Right lobe of liver (tissue), 6 donors: ENCODE results near the gene DGLUCY. TPM values are rescaled to one million over a fixed set of nuclear protein-coding genes. Genes with fewer than 3 reads are reported as not detected.

Source experiments
- ATAC-seq, 4 donors: fragments of 200-7000 bp; cut with Tn5 transposase; one replicate each; pipeline ENCODE4 v1.9.1; 2020; ENCODE audit warnings: mild to moderate bottlenecking in 4 of 4, moderate library complexity in 4 of 4
- DNase-seq, 3 donors: peaks; one replicate each; pipeline ENCODE4 v3.0.0-alpha.2; 2020
- H3K27ac ChIP-seq, 3 donors: fragments of 200-600 bp; one replicate each; pipeline ENCODE4 v1.8.0; 2022
- H3K27me3 ChIP-seq, 2 donors: fragments of 200-600 bp; one replicate each; pipeline ENCODE4 v1.8.0; 2022
- H3K36me3 ChIP-seq, 4 donors: fragments of 200-600 bp; sonication (generic) in 1 of 4; one replicate each; pipeline versions ENCODE4 v1.5.1 to v1.8.0; 2017 to 2022; ENCODE audit warnings: control low read depth in 1 of 4
- H3K4me1 ChIP-seq, 4 donors: fragments of 200-600 bp; sonication (generic) in 1 of 4; one replicate each; pipeline versions ENCODE4 v1.5.1 to v1.8.0; 2017 to 2022; ENCODE audit warnings: control low read depth in 1 of 4
- H3K4me3 ChIP-seq, 3 donors: fragments of 200-600 bp; one replicate each; pipeline ENCODE4 v1.8.0; 2022
- H3K9me3 ChIP-seq, 4 donors: fragments of 200-600 bp; sonication (generic) in 1 of 4; one replicate each; pipeline versions ENCODE4 v1.5.1 to v1.8.0; 2017 to 2022; ENCODE audit warnings: control low read depth in 1 of 4
- POLR2A ChIP-seq: fragments of 450-650 bp; IDR thresholded peaks from one replicate; pipeline ENCODE4 v1.6.1; 2017; ENCODE audit warnings: antibody characterized with exemption, mild to moderate bottlenecking
- WGBS: methylation state at CpG from one replicate; pipeline ENCODE4 v1.1.6; 2018; ENCODE audit warnings: low coverage, low lambda C conversion rate; ENCODE audit not compliant: insufficient coverage; ENCODE audit errors: missing lambda C conversion rate; 5-methylcytosine and 5-hydroxymethylcytosine counted together
- intact Hi-C, 2 donors: fragments of 100-400 bp; cut with DNase I; formaldehyde crosslinking; loops; one replicate each; pipeline versions ENCODE4 v1.11.2 to v1.14.1; 2022
- total RNA-seq, 6 experiments: library from RNA; depleted of rRNA in 2 of 6; stranded (reverse); fragments of >200 nt in 2 of 6; fragmentation: NEBNext Ultra II Directional in 3 of 6; extraction: Animal tissue kit (Norgen Biotek cat#: 25700) in 3 of 6; gene quantifications; one replicate each; pipeline versions ENCODE4 v1.1.0 to v1.2.4, GENCODE V29; 2016 to 2023
- TF ChIP-seq, protein P1 (sequence below), 4 donors: fragments of 200-600 bp in 3 of 4; fragments of 450-650 bp in 1 of 4; IDR thresholded peaks; one replicate each; pipeline versions ENCODE4 v1.5.1 to v1.8.0; 2016 to 2022; ENCODE audit warnings: antibody characterized with exemption in 4 of 4, mild to moderate bottlenecking in 2 of 4
- donor health status: DM: no; HTN: yes; CAD: no.
- donor health status: DM: no; HTN: no; CAD: no.
- donor health status: DM: no; HTN: no; CAD: no.
- donor health status: DM: no; HTN: yes; CAD: no.
- donor health status: DM: no; HTN: yes; CAD: no.

Gene DGLUCY
- total RNA-seq, 6 experiments from 2014 or later: 26.7 to 55.6 (median 39.8) TPM

DNA sequence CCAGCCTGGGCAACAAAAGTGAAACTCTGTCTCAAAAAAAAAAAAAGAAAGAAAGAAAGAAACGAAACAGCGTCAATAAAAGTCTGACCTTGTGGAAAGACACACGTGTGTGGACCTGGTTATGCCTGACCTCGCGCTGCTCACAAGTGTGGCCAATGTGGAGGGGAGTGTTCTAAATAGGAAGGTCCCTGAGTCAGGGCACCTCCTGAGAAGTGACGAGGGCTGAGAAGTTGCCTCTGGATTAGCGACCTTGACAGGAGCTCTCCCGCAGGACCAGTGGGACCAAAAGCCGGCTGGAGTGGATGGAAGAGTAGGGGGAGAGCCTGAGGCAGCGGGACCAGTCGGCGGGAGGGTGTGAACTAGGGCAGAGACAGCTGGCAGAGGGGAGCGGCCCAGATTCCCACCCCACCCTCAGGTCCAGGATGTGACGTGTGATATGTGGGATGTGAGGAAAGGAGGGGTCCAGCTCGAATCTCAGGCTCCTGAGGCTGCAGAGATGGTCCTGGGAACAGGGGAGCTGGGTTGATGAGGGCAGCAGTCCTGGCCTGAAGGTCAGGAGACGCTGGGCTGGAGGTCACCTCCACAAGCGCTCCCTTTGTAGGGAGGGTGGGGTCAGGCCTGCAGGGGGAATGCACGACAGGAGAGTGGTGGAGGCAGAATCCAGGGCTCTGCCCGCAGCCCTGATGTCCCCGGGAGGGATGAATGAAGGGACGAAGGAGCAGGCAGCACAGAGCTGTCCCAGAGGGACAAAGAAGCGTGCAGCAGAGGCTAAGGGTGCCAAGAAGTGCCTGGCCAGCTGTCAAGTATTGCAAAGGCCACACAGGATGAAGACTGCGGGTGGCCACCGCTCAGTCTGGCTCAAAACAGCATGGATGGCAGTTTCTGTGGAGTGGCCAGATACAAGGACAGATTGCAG lies 155.5 kb downstream of the DGLUCY start:
- DNase-seq (no peak), ATAC-seq (peak in 3 of 4 donors; percentile 21 to 31 (median 28))
- Histone ChIP-seq H3K27ac (no peak overlapping the region), H3K4me3 (no peak overlapping the region), H3K36me3 (no peaks in the 10 kb centered on the region), H3K9me3 (no peaks in the 10 kb centered on the region), H3K27me3 (no peaks in the 10 kb centered on the region), H3K4me1 (peaks cover 0 to 5% (median under 1%) of the 10 kb centered on the region in 4 donors)
- TF ChIP-seq, protein P1, sequence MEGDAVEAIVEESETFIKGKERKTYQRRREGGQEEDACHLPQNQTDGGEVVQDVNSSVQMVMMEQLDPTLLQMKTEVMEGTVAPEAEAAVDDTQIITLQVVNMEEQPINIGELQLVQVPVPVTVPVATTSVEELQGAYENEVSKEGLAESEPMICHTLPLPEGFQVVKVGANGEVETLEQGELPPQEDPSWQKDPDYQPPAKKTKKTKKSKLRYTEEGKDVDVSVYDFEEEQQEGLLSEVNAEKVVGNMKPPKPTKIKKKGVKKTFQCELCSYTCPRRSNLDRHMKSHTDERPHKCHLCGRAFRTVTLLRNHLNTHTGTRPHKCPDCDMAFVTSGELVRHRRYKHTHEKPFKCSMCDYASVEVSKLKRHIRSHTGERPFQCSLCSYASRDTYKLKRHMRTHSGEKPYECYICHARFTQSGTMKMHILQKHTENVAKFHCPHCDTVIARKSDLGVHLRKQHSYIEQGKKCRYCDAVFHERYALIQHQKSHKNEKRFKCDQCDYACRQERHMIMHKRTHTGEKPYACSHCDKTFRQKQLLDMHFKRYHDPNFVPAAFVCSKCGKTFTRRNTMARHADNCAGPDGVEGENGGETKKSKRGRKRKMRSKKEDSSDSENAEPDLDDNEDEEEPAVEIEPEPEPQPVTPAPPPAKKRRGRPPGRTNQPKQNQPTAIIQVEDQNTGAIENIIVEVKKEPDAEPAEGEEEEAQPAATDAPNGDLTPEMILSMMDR (IDR thresholded peaks at IDR 0.05): no peak
- TF ChIP-seq POLR2A: no peak
- intact Hi-C loops: no loop called here
- 70% methylated on average over 16 of the region's 24 CpGs for WGBS

DNA sequence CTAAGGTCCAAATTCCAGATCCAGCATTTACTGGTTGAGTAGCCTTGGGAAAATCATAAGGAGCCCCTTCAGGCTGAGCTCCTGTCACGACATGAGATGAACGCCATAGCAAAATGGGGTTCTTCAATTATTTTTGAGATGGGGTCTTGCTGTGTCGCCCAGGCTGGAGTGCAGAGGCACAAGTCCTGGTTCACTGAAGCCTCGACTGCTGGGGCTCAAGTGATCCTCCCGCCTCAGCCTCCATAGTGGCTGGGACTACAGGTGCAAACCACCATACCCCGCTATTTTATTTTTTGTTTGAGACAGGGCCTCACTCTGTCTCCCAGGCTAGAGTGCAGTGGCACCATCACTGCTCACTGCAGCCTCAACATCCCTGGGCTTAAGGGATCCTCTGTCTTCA lies 156.3 kb downstream of the DGLUCY start:
- H3K4me3 ChIP-seq: no peak overlapping the region
- H3K36me3 ChIP-seq: no peaks in the 10 kb centered on the region
- intact Hi-C loops: no loop called here
- 83% methylated on average over 4 of the region's 6 CpGs for WGBS
- no peak for DNase-seq
- peaks cover 0 to 2% (median 0%) of the 10 kb centered on the region in 4 donors for H3K4me1 ChIP-seq
- H3K27me3 ChIP-seq: no peaks in the 10 kb centered on the region
- no peak overlapping the region for H3K27ac ChIP-seq
- TF ChIP-seq, protein P1 (IDR thresholded peaks at IDR 0.05): no peak
- TF ChIP-seq POLR2A: no peak
- ATAC-seq: no peak
- H3K9me3 ChIP-seq: no peaks in the 10 kb centered on the region

DNA sequence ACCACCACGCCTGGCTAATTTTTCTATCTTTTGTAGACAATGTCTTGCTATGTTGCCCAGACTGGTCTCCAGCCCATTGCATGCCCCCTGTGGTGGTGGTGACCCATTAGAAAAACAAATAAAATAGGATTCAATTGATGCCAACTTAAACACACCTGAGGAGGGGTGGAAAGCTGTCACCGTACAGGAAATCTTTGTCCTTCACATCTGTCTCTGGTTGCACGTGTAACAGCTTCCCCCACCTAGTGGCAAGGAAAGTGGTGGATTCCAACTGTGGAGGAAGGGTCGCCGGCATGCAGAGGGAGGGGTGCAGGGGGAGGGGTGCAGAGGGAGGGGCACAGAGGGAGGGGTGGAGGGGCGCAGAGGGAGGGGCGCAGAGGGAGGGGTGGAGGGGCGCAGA lies 156.7 kb downstream of the DGLUCY start:
- no peaks in the 10 kb centered on the region for H3K9me3 ChIP-seq
- ATAC-seq: no peak
- no peak for DNase-seq
- no peak for TF ChIP-seq POLR2A
- TF ChIP-seq, protein P1 (IDR thresholded peaks at IDR 0.05): no peak
- H3K27ac ChIP-seq: no peak overlapping the region
- no peaks in the 10 kb centered on the region for H3K27me3 ChIP-seq
- H3K4me1 ChIP-seq: peaks cover 0 to 2% (median 0%) of the 10 kb centered on the region in 4 donors
- no peak overlapping the region for H3K4me3 ChIP-seq
- intact Hi-C loops: no loop called here
- 63% methylated on average over 8 of the region's 8 CpGs for WGBS
- no peaks in the 10 kb centered on the region for H3K36me3 ChIP-seq

DNA sequence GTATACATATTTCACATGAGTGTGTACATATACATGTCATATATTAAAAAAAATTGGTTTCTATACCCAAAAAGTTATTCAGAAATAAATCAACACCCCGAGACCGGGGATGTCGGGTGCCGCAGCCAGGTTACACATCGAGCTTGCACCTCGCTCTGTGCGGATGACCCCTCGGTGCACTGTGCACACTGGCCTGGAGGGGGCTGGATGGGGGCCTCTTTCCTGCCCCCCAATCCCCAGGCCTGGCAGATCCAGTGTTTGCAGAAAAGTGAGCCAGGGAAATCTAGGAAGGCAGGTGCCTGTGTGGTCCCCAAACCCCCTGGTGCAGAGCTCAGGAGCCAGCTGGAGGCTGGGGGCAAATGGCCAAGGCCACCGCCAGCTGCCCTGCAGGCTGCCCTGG lies 157.8 kb downstream of the DGLUCY start:
- ATAC-seq: no peak

More for the DNA sequence above, 157.8 kb downstream of the DGLUCY start:
- no peak overlapping the region for H3K4me3 ChIP-seq
- no peaks in the 10 kb centered on the region for H3K27me3 ChIP-seq
- no peaks in the 10 kb centered on the region for H3K36me3 ChIP-seq
- no CpG with 5 or more reads among the region's 9 CpGs for WGBS
- DNase-seq: no peak
- H3K9me3 ChIP-seq: no peaks in the 10 kb centered on the region
- H3K27ac ChIP-seq: no peak overlapping the region
- no peak for TF ChIP-seq POLR2A
- TF ChIP-seq, protein P1 (IDR thresholded peaks at IDR 0.05): no peak
- H3K4me1 ChIP-seq: peaks cover 0 to under 1% (median 0%) of the 10 kb centered on the region in 4 donors
- intact Hi-C loops: no loop called here
